AG04449 (cell line): Measurements from ENCODE around the gene HBEGF.
A peak's percentile ranks its signal among the peaks of the same experiment; 100 is the strongest.

ENCODE experiments used
- CTCF ChIA-PET: fragments of 350-600 bp; formaldehyde crosslinking; extraction: SDS; loops from one replicate; lab custom pipeline; 2021; ENCODE audit warnings: antibody characterized with exemption; lab: Yijun Ruan, JAX
- POLR2A ChIA-PET: fragments of 400-600, 350-600 bp; formaldehyde crosslinking; extraction: SDS; loops from one replicate; lab custom pipeline; 2020; ENCODE audit warnings: antibody characterized with exemption, inconsistent platforms; lab: Yijun Ruan, JAX
- DNase-seq: peaks from one replicate; pipeline ENCODE4 v3.0.0-alpha.2; 2010; ENCODE audit warnings: low read depth, low spot score
- H3K4me3 ChIP-seq: 2 replicates; pipeline ENCODE4 v1.5.1; 2011; ENCODE audit warnings: low read depth, mild to moderate bottlenecking, control low read depth, low read length
- TF ChIP-seq, protein P1 (sequence below): IDR thresholded peaks from one replicate; pipeline ENCODE4 v1.5.1; 2011; ENCODE audit warnings: mild to moderate bottlenecking, moderate library complexity, low read length, control low read depth, inconsistent platforms; ENCODE audit not compliant: insufficient read depth; ENCODE audit errors: missing control alignments

Gene HBEGF

GRCh38 chr5:140346348-140347221 lies at the start of gene HBEGF:
HBEGF (minus strand) TSS chr5:140346603; CDS start chr5:140346328, 275 bp downstream.
- DNase-seq: no peak
- peak within 1 kb of the TSS; percentile 79 for H3K4me3 ChIP-seq
- TF ChIP-seq, protein P1, sequence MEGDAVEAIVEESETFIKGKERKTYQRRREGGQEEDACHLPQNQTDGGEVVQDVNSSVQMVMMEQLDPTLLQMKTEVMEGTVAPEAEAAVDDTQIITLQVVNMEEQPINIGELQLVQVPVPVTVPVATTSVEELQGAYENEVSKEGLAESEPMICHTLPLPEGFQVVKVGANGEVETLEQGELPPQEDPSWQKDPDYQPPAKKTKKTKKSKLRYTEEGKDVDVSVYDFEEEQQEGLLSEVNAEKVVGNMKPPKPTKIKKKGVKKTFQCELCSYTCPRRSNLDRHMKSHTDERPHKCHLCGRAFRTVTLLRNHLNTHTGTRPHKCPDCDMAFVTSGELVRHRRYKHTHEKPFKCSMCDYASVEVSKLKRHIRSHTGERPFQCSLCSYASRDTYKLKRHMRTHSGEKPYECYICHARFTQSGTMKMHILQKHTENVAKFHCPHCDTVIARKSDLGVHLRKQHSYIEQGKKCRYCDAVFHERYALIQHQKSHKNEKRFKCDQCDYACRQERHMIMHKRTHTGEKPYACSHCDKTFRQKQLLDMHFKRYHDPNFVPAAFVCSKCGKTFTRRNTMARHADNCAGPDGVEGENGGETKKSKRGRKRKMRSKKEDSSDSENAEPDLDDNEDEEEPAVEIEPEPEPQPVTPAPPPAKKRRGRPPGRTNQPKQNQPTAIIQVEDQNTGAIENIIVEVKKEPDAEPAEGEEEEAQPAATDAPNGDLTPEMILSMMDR: peak; percentile 46
- CTCF ChIA-PET: interaction anchor here (0.6 to 24.4 kb wide), 23 partner anchors 9 to 274 kb away, joined by 3 to 1796 read pairs (median 5); partner anchors contain the start of genes PFDN1 and SLC4A9
- POLR2A ChIA-PET: interaction anchor here (0.7 to 3.4 kb wide), 31 partner anchors 9 to 166 kb away, joined by 3 to 64 read pairs (median 5); partner anchors contain the start of gene PFDN1

DNA sequence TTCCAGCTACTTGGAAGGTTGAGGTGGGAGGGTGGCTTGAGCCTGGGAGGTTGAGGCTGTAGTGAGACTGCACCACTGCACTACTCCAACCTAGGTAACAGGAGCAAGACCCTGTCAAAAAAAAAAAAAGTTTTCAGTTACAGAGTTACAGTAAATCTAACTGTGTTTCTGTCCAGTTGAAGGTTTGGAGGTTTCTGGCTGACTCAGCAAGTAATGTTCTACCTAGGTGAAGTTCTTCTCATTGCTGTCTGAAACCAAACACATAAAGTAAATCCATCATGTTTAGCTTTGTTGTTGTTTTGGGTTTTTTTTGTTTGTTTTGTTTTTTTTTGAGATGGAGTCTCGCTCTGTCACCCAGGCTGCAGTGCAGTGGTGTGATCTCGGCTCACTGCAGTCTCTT lies 47.3 kb upstream of the HBEGF start:
- TF ChIP-seq, protein P1: no peak
- no peak overlapping the region for H3K4me3 ChIP-seq
- ChIA-PET POLR2A (no interaction called here), CTCF (interaction anchor here (1.2 to 3.7 kb wide), 5 partner anchors 15 to 33 kb away, joined by 3 to 20 read pairs (median 6); partner anchors contain the start of gene SLC4A9)
- no peak for DNase-seq

DNA sequence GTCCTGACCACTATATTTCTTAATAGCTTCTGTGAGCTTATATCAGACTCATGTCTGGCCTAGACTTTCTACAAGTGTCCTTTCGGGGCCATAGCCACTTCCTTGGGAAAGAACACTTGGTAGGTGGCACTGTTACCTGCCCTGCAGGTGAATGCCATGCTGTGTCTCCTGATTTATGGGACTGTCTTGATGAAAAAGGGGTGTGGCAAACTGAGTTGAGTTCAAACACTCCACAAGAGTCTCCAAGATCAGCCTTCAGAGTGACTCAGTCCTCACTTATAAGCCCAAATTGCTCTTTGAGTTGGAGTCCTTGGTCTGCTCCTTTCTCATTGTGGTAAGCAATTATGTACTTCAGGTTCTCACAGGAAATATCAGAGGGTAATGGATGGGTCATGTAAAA lies 45.3 kb upstream of the HBEGF start:
- DNase-seq: no peak
- TF ChIP-seq, protein P1: no peak
- POLR2A ChIA-PET: no interaction called here
- no peak overlapping the region for H3K4me3 ChIP-seq
- CTCF ChIA-PET: interaction anchor here (1.0 to 3.7 kb wide), 3 partner anchors 19 to 147 kb away, joined by 3 to 20 read pairs (median 5); no protein-coding TSS in a partner anchor

GRCh38 chr5:140391312-140391711 lies 44.9 kb upstream of the HBEGF start:
- DNase-seq: no peak
- TF ChIP-seq, protein P1: no peak
- no peak overlapping the region for H3K4me3 ChIP-seq
- CTCF ChIA-PET: interaction anchor here (1.0 to 3.7 kb wide), 2 partner anchors 18 to 32 kb away, joined by 3 to 20 read pairs; no protein-coding TSS in a partner anchor
- POLR2A ChIA-PET: no interaction called here

DNA sequence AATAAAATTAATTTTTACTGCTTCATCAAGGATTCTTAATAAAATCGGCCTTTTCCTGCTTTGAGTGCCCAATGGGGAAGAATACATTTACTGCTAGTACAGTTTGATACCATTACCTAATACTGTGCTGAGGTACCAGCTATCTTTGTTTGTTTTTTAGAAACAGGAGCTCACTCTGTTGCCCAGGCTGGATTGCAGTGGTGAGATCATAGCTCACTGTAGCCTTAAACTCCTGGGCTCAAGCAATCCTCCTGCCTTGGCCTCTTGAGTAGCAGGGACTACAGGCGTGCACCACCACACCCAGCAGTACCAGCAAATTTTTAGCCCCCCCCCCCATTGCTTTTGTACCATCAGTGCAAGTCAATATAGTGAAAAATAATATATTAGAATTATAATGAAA lies 41.6 kb upstream of the HBEGF start:
- H3K4me3 ChIP-seq: no peak overlapping the region
- ChIA-PET CTCF (interaction anchor here (0.9 to 3.8 kb wide), 4 partner anchors 10 to 147 kb away, joined by 4 to 23 read pairs (median 4); no protein-coding TSS in a partner anchor), POLR2A (no interaction called here)
- DNase-seq: no peak
- TF ChIP-seq, protein P1: no peak

DNA sequence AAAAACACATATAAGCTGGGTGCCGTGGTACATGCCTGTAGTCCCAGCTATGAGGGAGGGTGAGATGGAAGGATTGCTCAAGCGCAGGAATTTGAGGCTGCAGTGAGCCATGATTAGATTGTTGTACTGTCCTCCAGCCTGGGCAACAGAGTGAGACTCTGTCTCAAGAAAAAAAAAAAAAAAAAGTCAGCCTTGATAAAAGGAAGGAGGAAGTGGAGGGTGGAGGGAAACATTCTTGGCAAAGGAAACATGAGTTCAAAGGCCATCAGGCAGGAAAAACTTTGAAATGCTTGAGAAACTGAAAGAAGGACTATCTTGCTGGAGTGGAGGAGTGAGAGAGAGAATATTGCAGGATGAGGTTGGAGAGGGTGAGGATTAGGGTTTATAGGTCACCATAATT lies 36.9 kb upstream of the HBEGF start:
- no peak for DNase-seq
- CTCF ChIA-PET: interaction anchor here (1.5 to 2.2 kb wide), 2 partner anchors 20 to 32 kb away, joined by 3 to 8 read pairs; no protein-coding TSS in a partner anchor
- no peak overlapping the region for H3K4me3 ChIP-seq
- POLR2A ChIA-PET: no interaction called here
- TF ChIP-seq, protein P1: no peak
